Measurements from ENCODE around the gene METTL1. TPM values are rescaled to one million over a fixed set of nuclear protein-coding genes. Genes with fewer than 3 reads are reported as not detected.

Gene METTL1
- total RNA-seq, 2 experiments from 2014 or later: 13.4 to 17.2 TPM

DNA sequence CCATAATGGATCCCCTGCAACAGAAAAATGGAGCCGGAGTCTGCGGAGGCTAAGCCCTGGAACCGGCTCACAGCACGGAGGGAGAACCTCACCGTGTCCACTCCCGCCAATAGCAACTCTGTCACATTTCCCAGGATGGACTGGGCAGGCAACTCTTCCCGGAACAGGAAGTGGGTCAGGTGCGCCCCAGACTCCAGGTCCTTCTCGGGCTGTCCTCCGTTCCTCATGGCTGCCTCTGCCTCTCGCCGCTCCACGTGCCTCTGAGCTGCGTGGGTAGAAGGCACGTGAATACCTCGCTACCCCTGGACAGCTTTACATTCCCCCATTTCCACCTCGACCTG lies 7.3 kb downstream of the METTL1 start:
- peaks cover 17% of the 10 kb centered on the region for H3K27me3 Mint-ChIP-seq
- H3K27ac Mint-ChIP-seq: peak overlapping the region; percentile 65
- H3K36me3 Mint-ChIP-seq (ENCODE audit: low read depth): peaks cover 11% of the 10 kb centered on the region
- no peaks in the 10 kb centered on the region for H3K9me3 Mint-ChIP-seq
- ChIA-PET CTCF (interaction anchor here (1.0 to 5.8 kb wide), 7 partner anchors 9 to 139 kb away, joined by 3 to 56 read pairs (median 4); partner anchors contain the start of genes CDK4, MARCHF9, TSFM and TSPAN31), POLR2A (no interaction called here)
- H3K4me3 Mint-ChIP-seq: peak overlapping the region; percentile 77
- no peak for DNase-seq
- H3K4me1 Mint-ChIP-seq: peaks cover 32% of the 10 kb centered on the region

DNA sequence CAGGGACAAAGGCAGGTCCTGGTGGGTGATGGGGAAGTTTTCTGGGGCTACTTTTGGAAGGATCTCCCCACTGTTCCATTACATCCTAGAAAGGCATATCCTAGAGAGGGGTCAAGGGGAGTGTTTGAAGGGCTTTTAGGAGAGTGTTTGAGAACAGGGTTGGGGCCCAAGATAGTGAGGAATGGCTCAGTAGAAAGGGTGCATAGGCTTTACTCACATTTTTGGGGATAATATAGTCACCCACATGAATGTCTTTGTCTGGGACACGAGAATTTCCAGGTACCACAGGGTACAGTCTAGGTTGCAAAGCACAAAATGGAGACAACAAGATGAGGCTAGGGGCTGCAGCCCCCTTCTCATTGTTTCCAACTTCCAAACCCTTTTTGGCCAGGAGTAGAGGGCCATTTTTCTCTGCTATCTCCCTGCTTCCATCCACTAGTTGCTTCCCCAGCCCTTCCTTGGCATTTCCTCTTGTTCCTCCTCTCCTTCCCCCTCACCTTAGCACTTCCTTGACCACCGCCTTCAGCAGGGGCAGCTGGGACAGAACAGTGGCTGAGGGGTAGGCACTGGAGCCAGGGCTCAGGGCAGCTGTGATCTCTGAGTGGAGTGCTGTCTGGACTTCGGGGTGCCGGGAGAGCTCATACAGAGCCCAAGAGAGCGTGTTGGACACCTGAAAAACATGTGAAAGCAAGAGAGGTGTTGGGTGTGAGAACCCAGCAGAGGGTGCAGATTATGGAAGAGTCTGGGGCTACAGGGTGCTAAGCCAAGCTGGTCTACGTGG lies 7.8 kb downstream of the METTL1 start:
- POLR2A ChIA-PET: no interaction called here
- H3K4me3 Mint-ChIP-seq: peak overlapping the region; percentile 77
- H3K27me3 Mint-ChIP-seq: peaks cover 17% of the 10 kb centered on the region
- no peak for DNase-seq
- H3K27ac Mint-ChIP-seq: peak overlapping the region; percentile 65
- H3K36me3 Mint-ChIP-seq (ENCODE audit: low read depth): peaks cover 13% of the 10 kb centered on the region
- H3K4me1 Mint-ChIP-seq: peaks cover 36% of the 10 kb centered on the region
- H3K9me3 Mint-ChIP-seq: no peaks in the 10 kb centered on the region
- CTCF ChIA-PET: interaction anchor here (1.0 to 5.8 kb wide), 7 partner anchors 8 to 142 kb away, joined by 3 to 56 read pairs (median 4); partner anchors contain the start of genes CDK4, MARCHF9, TSFM and TSPAN31

DNA sequence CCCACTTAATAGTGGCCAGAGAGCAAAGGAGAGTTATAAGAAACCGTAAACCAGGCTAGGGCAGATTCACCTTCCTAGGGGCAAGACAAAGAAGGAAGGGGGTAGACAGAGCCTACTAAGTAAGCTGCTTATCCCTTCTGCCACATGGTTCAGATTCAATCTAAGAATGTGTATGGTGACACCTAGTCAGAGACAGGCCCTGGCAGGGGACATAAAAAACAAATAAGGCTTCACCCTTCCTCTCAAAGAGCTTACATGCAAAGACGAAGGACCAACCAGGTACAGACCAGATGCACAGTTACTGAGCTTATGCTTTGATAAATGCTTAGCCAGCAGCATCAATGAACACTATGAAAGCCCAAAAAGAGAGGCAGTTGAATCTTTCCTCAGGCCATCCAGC lies 9.4 kb downstream of the METTL1 start:
- H3K4me3 Mint-ChIP-seq: no peak overlapping the region
- no peaks in the 10 kb centered on the region for H3K9me3 Mint-ChIP-seq
- DNase-seq: no peak
- H3K27ac Mint-ChIP-seq: no peak overlapping the region
- ChIA-PET CTCF (interaction anchor here (0.6 to 1.2 kb wide), 3 partner anchors 10 to 103 kb away, joined by 3 to 5 read pairs (median 3); partner anchors contain the start of genes EEF1AKMT3 and METTL1), POLR2A (no interaction called here)
- H3K27me3 Mint-ChIP-seq: peaks cover 17% of the 10 kb centered on the region
- peaks cover 14% of the 10 kb centered on the region for H3K36me3 Mint-ChIP-seq (ENCODE audit: low read depth)
- H3K4me1 Mint-ChIP-seq: peaks cover 39% of the 10 kb centered on the region

DNA sequence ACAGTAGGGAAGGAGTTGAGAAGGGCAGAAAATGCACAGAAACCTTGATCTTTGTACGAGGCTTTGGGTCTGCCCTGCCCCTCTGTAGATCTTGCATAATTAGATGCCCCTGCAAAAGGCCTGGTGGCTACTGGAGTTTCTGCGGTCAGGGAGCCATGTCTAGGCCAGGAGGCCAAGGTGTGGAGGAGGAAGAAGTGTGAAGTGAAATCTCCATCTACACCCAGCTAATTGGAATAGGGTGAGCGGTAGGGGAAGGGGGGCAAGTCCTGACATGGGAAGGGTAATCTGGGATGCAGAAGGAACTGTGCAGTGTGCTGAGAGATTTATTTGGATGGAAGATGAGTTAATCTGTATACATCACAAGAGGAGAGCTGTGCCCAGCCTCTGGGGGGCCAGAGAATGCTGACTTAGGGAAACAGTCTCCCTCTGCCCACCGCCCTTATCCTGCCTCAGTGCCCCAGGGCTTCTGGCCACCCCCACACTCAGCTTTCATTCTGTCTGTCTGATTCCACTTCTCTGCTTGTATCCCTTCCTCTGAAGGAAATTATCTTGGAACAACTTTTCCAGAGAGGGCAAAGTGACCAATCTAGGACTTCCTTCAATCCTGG lies 10.4 kb downstream of the METTL1 start:
- Mint-ChIP-seq H3K4me3 (no peak overlapping the region), H3K27me3 (peaks cover 15% of the 10 kb centered on the region), H3K4me1 (peaks cover 41% of the 10 kb centered on the region), H3K36me3 (ENCODE audit: low read depth) (peaks cover 20% of the 10 kb centered on the region), H3K9me3 (no peaks in the 10 kb centered on the region), H3K27ac (no peak overlapping the region)
- ChIA-PET CTCF (interaction anchor here (1.1 to 1.2 kb wide), 2 partner anchors 17 to 104 kb away, joined by 3 read pairs; partner anchors contain the start of gene TSPAN31), POLR2A (no interaction called here)
- no peak for DNase-seq

DNA sequence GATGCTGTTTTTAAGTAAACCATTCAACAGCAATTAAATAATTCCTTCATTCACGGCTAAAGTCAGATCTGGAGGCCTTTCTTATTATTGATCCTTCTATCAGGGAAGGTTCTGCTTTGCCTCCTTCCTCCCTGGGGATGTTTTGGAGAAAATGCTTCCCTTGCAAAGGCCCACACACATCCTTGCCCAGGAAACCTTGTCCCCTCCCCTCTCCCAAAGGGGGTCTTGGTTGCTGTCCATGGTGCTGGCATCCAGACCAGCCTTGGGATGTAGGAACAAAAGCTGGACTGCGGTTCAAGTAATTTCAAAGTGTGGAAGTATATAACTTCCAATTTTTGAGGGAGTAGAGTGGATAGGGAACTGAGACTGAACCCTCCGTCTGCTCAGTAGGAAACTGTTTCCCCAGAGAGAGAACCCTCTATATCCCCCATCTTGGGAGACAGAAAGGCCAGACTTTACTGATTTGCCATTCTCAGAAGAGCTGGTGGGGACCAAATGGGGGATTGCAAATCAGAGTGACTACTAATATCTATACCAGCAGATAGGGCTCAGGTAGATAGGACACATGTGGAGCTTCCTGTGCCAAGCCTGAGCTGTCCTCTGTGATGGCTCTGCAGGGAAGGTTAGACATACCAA lies 11.4 kb downstream of the METTL1 start:
- DNase-seq: no peak
- Mint-ChIP-seq H3K4me1 (peaks cover 37% of the 10 kb centered on the region), H3K27me3 (peaks cover 10% of the 10 kb centered on the region), H3K36me3 (ENCODE audit: low read depth) (peaks cover 20% of the 10 kb centered on the region), H3K4me3 (no peak overlapping the region), H3K27ac (no peak overlapping the region), H3K9me3 (no peaks in the 10 kb centered on the region)
- POLR2A ChIA-PET: no interaction called here
- CTCF ChIA-PET: interaction anchor here (1.3 to 2.3 kb wide), 5 partner anchors 10 to 302 kb away, joined by 3 to 7 read pairs (median 4); partner anchors contain the start of gene TSFM

DNA sequence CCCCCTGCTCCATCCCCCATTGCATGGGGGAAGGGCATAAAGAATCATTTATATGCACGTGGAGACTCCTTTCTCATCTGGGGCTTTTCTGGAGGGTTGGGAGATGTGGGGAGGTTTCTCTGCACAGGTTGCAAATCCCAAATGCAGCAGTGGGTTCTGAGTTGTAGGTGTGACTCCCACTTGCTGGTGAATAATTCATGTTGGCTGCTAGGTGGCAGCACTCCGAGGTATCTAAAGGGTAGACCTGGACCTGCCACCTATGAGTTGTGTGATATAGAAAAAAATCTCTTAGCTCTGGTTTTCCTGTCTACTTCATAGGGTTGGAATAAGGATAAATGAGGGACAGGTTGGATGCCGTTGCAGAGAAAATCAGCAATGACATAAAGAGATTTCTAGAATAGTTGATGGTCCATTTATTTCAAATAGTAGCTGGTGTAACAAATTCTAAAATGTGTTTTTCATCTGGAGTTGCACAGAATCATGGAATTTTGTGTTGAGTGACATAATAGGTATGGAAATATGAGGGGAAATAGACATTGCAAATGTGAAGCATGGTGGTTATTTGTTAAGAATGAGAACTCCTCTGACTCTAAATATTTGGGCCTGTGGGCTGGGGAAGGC lies 12.4 kb downstream of the METTL1 start:
- CTCF ChIA-PET: interaction anchor here (0.6 to 2.3 kb wide), 12 partner anchors 8 to 301 kb away, joined by 3 to 12 read pairs (median 3); partner anchors contain the start of genes CYP27B1 and TSFM
- Mint-ChIP-seq H3K36me3 (ENCODE audit: low read depth) (peaks cover 20% of the 10 kb centered on the region), H3K27ac (no peak overlapping the region), H3K4me3 (no peak overlapping the region), H3K9me3 (no peaks in the 10 kb centered on the region), H3K4me1 (peaks cover 29% of the 10 kb centered on the region), H3K27me3 (peaks cover 6% of the 10 kb centered on the region)
- POLR2A ChIA-PET: no interaction called here
- DNase-seq: peak; percentile 61

DNA sequence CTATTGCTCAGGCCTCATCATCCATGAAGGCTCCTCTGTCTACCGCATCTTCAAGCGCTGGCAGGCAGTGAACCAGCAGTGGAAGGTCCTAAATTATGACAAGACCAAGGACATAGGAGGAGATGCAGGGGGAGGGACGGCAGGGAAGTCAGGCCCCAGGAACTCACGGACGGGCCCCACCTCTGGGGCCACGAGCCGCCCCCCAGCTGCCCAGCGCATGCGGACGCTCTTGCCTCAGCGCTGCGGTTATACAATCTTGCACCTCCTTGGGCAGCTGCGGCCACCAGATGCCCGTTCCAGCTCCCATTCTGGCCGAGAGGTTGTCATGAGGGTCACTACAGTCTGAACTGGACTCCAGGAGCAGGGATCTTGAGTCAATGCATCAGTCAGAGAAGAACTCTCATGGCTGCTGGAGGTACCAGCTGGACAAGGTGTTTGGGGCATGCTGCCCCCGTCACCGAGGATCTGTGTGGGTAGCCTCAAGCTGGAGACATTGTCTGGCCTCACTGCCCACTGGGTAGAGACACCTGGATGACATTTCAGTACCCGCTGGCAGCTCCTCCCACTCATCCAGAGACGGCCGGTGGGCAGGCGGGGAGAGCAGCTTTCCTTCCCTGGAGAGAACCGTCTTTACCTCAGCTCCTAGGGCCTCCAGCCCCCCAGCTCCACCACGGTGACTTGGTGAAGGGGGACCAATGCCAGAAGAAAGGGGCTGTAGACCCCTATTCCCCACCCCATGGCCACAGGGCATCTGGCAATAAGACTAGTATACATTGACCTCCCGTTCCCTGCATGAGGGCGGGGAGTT lies 13.1 kb downstream of the METTL1 start:
- Mint-ChIP-seq H3K27me3 (peaks cover 2% of the 10 kb centered on the region), H3K27ac (no peak overlapping the region), H3K36me3 (ENCODE audit: low read depth) (peaks cover 20% of the 10 kb centered on the region), H3K4me3 (no peak overlapping the region), H3K4me1 (peaks cover 33% of the 10 kb centered on the region), H3K9me3 (no peaks in the 10 kb centered on the region)
- POLR2A ChIA-PET: no interaction called here
- no peak for DNase-seq
- CTCF ChIA-PET: interaction anchor here (0.8 to 2.3 kb wide), 10 partner anchors 9 to 146 kb away, joined by 3 to 12 read pairs (median 3); partner anchors contain the start of genes CYP27B1 and TSFM

DNA sequence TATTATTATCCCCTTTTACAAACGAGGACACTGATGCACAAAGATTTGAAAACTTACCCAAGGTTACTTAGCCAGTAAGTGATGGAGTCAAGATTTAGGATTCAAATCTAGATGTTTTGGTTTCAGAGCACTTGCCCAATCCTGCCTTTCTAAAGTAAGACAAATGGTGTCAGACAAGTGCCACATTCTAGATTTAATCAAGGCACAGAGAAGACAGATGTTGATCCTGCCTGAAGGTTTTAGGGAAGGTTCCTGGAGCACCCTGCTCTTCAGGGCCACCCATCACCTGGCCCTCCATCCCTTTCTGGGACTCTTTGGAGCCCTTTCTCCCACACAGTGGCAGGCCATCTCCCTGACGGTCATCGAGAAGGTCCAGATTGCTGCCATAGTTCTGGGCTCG lies 14.1 kb downstream of the METTL1 start:
- H3K27ac Mint-ChIP-seq: no peak overlapping the region
- no peaks in the 10 kb centered on the region for H3K9me3 Mint-ChIP-seq
- peaks cover 17% of the 10 kb centered on the region for H3K36me3 Mint-ChIP-seq (ENCODE audit: low read depth)
- ChIA-PET CTCF (interaction anchor here (1.3 to 3.9 kb wide), 3 partner anchors 8 to 80 kb away, joined by 3 to 56 read pairs (median 4); partner anchors contain the start of gene CYP27B1), POLR2A (no interaction called here)
- DNase-seq: no peak
- H3K4me1 Mint-ChIP-seq: peaks cover 41% of the 10 kb centered on the region
- no peaks in the 10 kb centered on the region for H3K27me3 Mint-ChIP-seq
- no peak overlapping the region for H3K4me3 Mint-ChIP-seq

DNA sequence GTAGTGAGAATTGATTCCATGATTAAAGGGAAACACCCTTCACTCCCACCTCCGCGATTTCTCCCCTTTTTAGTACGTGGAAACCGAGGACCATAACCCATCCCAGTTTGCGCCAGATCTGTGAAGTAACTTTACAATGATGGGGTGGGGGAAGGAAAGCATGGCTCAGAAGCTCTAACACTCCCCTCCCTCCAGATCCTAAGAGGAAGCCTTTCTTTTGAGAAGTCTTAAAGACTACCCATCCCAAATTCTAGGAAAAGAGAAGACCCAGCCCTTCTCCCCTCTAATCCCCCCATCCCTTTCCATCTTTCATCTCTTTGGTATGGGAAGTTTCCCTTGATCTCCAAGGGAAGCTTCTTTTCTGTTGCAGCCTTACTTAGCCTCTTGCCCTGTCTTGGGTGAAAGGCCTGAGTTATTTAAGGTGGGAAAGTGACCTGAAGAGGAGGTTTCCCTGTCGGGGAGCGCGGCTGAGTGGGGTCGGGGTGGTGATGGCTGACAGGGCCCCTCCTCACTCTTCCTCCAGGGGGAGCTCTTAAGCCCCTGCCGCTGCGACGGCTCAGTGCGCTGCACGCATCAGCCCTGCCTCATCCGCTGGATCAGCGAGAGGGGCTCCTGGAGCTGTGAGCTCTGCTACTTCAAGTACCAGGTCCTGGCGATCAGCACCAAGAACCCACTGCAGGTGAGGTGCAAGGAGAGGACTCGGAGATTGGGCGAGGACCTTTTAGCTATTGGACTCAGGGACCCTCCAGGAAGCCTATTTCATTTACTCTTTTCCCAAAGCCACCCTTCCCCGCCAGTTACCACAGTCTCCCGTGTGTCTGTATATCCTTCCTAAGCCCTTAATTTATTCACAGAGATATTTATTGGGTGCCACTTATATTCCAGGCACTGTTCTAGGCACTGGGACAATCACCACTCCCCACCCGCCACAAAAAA lies 15.2 kb downstream of the METTL1 start:
- H3K27me3 Mint-ChIP-seq: no peaks in the 10 kb centered on the region
- peak; percentile 72 for DNase-seq
- POLR2A ChIA-PET: no interaction called here
- H3K36me3 Mint-ChIP-seq (ENCODE audit: low read depth): peaks cover 20% of the 10 kb centered on the region
- H3K4me1 Mint-ChIP-seq: peaks cover 47% of the 10 kb centered on the region
- H3K4me3 Mint-ChIP-seq: peak overlapping the region; percentile 77
- CTCF ChIA-PET: interaction anchor here (0.5 to 3.9 kb wide), 23 partner anchors 9 to 173 kb away, joined by 3 to 56 read pairs (median 4); partner anchors contain the start of genes CYP27B1, EEF1AKMT3, METTL1 and TSFM
- peak overlapping the region; percentile 76 for H3K27ac Mint-ChIP-seq
- no peaks in the 10 kb centered on the region for H3K9me3 Mint-ChIP-seq

DNA sequence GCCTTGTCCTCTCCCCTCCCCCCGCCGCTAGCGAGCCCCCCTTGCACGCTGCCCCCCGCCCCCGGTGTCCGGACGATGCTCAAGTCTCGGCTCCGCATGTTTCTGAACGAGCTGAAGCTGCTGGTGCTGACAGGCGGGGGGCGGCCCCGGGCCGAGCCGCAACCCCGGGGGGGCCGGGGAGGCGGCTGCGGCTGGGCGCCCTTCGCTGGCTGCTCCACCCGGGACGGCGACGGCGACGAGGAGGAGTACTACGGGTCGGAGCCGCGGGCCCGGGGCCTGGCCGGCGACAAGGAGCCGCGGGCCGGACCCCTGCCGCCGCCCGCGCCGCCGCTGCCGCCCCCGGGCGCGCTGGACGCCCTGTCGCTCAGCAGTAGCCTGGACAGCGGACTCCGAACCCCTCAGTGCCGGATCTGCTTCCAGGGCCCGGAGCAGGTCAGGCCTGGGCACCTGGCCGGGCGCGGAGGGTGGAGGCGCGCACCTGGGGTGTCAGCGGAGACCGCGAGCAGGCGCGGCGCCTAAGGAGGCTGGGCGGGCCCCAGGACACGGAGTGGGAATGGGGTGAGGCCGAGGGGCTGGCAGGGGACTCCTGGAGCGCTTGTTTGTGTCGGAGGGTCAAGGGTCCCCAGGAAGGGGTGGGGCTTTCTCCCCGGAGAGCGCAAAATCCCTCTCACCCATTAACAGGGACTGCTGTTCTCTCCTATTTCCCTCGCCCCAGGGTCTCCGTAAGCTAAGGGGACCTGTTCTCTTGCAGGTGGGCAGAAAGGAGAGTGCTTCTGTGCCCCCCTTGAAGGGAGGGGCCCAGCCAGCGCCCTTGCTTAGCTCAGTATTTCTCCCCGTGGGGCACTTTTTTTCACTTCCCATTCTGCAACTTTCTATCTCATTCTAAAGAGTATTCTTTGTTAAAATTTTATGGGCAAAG lies 16.2 kb downstream of the METTL1 start:
- Mint-ChIP-seq H3K36me3 (ENCODE audit: low read depth) (peaks cover 29% of the 10 kb centered on the region), H3K27ac (peak overlapping the region; percentile 63), H3K4me3 (peak overlapping the region; percentile 77), H3K9me3 (no peaks in the 10 kb centered on the region), H3K4me1 (peaks cover 56% of the 10 kb centered on the region), H3K27me3 (no peaks in the 10 kb centered on the region)
- ChIA-PET CTCF (interaction anchor here (0.5 to 3.9 kb wide), 10 partner anchors 8 to 172 kb away, joined by 3 to 56 read pairs (median 4); partner anchors contain the start of genes CYP27B1, TSFM and TSPAN31), POLR2A (no interaction called here)
- peak; percentile 32 for DNase-seq

All from activated CD4-positive, alpha-beta T cell treated with anti-CD3 and anti-CD28 coated beads, Interleukin-2, amount 10 ng/mL, durations not matched to agents 7 days and 5 days (primary cell).